H9 (cell line): Measurements from ENCODE around the gene SHANK3. TPM values are rescaled to one million over a fixed set of nuclear protein-coding genes. Genes with fewer than 3 reads are reported as not detected.

Experiments used
- DNase-seq: peaks from one replicate; pipeline ENCODE4 v3.0.0-alpha.2; 2017
- H2AFZ ChIP-seq: one replicate; pipeline ENCODE4 v1.6.1; 2013; ENCODE audit warnings: mild to moderate bottlenecking, low read length, control low read depth, moderate library complexity
- H2AK5ac ChIP-seq: 2 replicates; pipeline ENCODE4 v1.6.1; 2013; ENCODE audit warnings: low read length, control low read depth, mixed read lengths; ENCODE audit not compliant: insufficient read length
- H2BK120ac ChIP-seq: one replicate; pipeline ENCODE4 v1.6.1; 2013; ENCODE audit warnings: low read depth, mild to moderate bottlenecking, low read length, control low read depth, inconsistent platforms; ENCODE audit not compliant: poor library complexity, severe bottlenecking
- H2BK12ac ChIP-seq: 2 replicates; pipeline ENCODE4 v1.6.1; 2013; ENCODE audit warnings: low read length, control low read depth, mixed read lengths, low read depth; ENCODE audit not compliant: insufficient read length
- H2BK15ac ChIP-seq: 2 replicates; pipeline ENCODE4 v1.6.1; 2013; ENCODE audit warnings: low read depth, low read length, control low read depth
- H2BK20ac ChIP-seq: one replicate; pipeline ENCODE4 v1.6.1; 2013; ENCODE audit warnings: low read depth, mild to moderate bottlenecking, low read length, control low read depth, inconsistent platforms; ENCODE audit not compliant: poor library complexity, severe bottlenecking
- H2BK5ac ChIP-seq: 2 replicates; pipeline ENCODE4 v1.6.1; 2013; ENCODE audit warnings: low read length, control low read depth, mixed read lengths; ENCODE audit not compliant: insufficient read length
- H3K14ac ChIP-seq: 2 replicates; pipeline ENCODE4 v1.6.1; 2013; ENCODE audit warnings: low read length, control low read depth; ENCODE audit not compliant: insufficient read depth
- H3K18ac ChIP-seq: 2 replicates; pipeline ENCODE4 v1.6.1; 2013; ENCODE audit warnings: low read depth, mild to moderate bottlenecking, mixed read lengths, low read length, control low read depth; ENCODE audit not compliant: insufficient read length
- H3K23ac ChIP-seq: 2 replicates; pipeline ENCODE4 v1.6.1; 2013; ENCODE audit warnings: low read length, control low read depth, mixed read lengths, low read depth; ENCODE audit not compliant: insufficient read length
- H3K23me2 ChIP-seq: 2 replicates; pipeline ENCODE4 v1.6.1; 2013; ENCODE audit warnings: low read depth, mild to moderate bottlenecking, mixed read lengths, low read length, control low read depth; ENCODE audit not compliant: insufficient read length, poor library complexity, severe bottlenecking
- H3K27ac ChIP-seq: 2 replicates; pipeline ENCODE4 v1.5.1; 2013; ENCODE audit warnings: low read length, control low read depth, mixed read lengths, low read depth; ENCODE audit not compliant: insufficient read length
- H3K27me3 ChIP-seq: 2 replicates; pipeline ENCODE4 v1.6.1; 2013; ENCODE audit warnings: low read length, control low read depth, inconsistent platforms; ENCODE audit not compliant: insufficient read depth
- H3K4ac ChIP-seq: 2 replicates; pipeline ENCODE4 v1.6.1; 2013; ENCODE audit warnings: low read depth, mild to moderate bottlenecking, control low read depth, inconsistent platforms, low read length, moderate library complexity
- H3K4me1 ChIP-seq: 2 replicates; pipeline ENCODE4 v1.6.1; 2013; ENCODE audit warnings: low read length, control low read depth, inconsistent platforms; ENCODE audit not compliant: insufficient read depth
- H3K4me2 ChIP-seq: 2 replicates; pipeline ENCODE4 v1.6.1; 2013; ENCODE audit warnings: low read length, control low read depth, mixed read lengths; ENCODE audit not compliant: insufficient read length, insufficient read depth
- H3K56ac ChIP-seq: 2 replicates; pipeline ENCODE4 v1.6.1; 2013; ENCODE audit warnings: low read depth, mild to moderate bottlenecking, mixed read lengths, low read length, control low read depth; ENCODE audit not compliant: insufficient read length
- H3K79me1 ChIP-seq: 2 replicates; pipeline ENCODE4 v1.6.1; 2013; ENCODE audit warnings: low read depth, mild to moderate bottlenecking, moderate library complexity, low read length, control low read depth, inconsistent platforms; ENCODE audit not compliant: insufficient read depth, poor library complexity, severe bottlenecking
- H3K79me2 ChIP-seq: 2 replicates; pipeline ENCODE4 v1.6.1; 2013; ENCODE audit warnings: low read length, control low read depth, inconsistent platforms; ENCODE audit not compliant: insufficient read depth
- H3K9ac ChIP-seq: 2 replicates; pipeline ENCODE4 v1.6.1; 2013; ENCODE audit warnings: low read length, control low read depth, mixed read lengths; ENCODE audit not compliant: insufficient read length; ENCODE audit errors: extremely low read depth
- H3K9me3 ChIP-seq: one replicate; pipeline ENCODE4 v1.6.1; 2013; ENCODE audit warnings: low read depth, low read length, inconsistent platforms; ENCODE audit not compliant: control insufficient read depth
- H3T11ph ChIP-seq: one replicate; pipeline ENCODE4 v1.6.1; 2013; ENCODE audit warnings: mild to moderate bottlenecking, low read length, control low read depth, inconsistent platforms
- H4K20me1 ChIP-seq: one replicate; pipeline ENCODE4 v1.6.1; 2013; ENCODE audit not compliant: control insufficient read depth, insufficient read length, insufficient read depth
- H4K5ac ChIP-seq: 2 replicates; pipeline ENCODE4 v1.6.1; 2013; ENCODE audit warnings: low read depth, mild to moderate bottlenecking, mixed read lengths, low read length, control low read depth; ENCODE audit not compliant: insufficient read length
- H4K8ac ChIP-seq: replicated peaks from 2 replicates; pipeline ENCODE4 v1.6.1; 2013; ENCODE audit warnings: low read length, control low read depth, mixed read lengths, low read depth; ENCODE audit not compliant: insufficient read length
- H4K91ac ChIP-seq: 2 replicates; pipeline ENCODE4 v1.6.1; 2013; ENCODE audit warnings: low read depth, mild to moderate bottlenecking, moderate library complexity, mixed read lengths, low read length, control low read depth; ENCODE audit not compliant: insufficient read length
- H3K27ac Mint-ChIP-seq, 3 experiments: 2 replicates in 2 of 3; 3 replicates in 1 of 3; pipeline ENCODE4 v1.8.0; 2020 to 2021; ENCODE audit warnings: mixed read lengths in 3 of 3, mild to moderate bottlenecking in 1 of 3, moderate library complexity in 1 of 3
- H3K27me3 Mint-ChIP-seq: 2 replicates; pipeline ENCODE4 v1.8.0; 2021; ENCODE audit warnings: low read depth, mild to moderate bottlenecking, moderate library complexity, mixed read lengths
- H3K36me3 Mint-ChIP-seq, 3 experiments: 2 replicates in 2 of 3; 3 replicates in 1 of 3; pipeline ENCODE4 v1.8.0; 2020 to 2021; ENCODE audit warnings: low read depth in 3 of 3, mixed read lengths in 3 of 3; ENCODE audit not compliant: insufficient read depth in 1 of 3
- H3K4me1 Mint-ChIP-seq, 2 experiments: 2 replicates each; pipeline ENCODE4 v1.8.0; 2020; ENCODE audit warnings: mixed read lengths in 2 of 2
- H3K4me3 Mint-ChIP-seq, 2 experiments: 2 replicates in 1 of 2; 3 replicates in 1 of 2; pipeline ENCODE4 v1.8.0; 2020 to 2021; ENCODE audit warnings: mild to moderate bottlenecking in 2 of 2, mixed read lengths in 2 of 2, moderate library complexity in 1 of 2
- H3K9me3 Mint-ChIP-seq, 2 experiments: 2 replicates in 1 of 2; 3 replicates in 1 of 2; pipeline ENCODE4 v1.8.0; 2020; ENCODE audit warnings: mild to moderate bottlenecking in 2 of 2, mixed read lengths in 2 of 2, moderate library complexity in 1 of 2
- WGBS: extraction: QIAGEN DNeasy Blood & Tissue Kit; methylation state at CpG from one replicate; pipeline ENCODE4 v1.1.7; 2013; ENCODE audit warnings: missing lambda C conversion rate, low lambda C conversion rate, mixed read lengths; ENCODE audit not compliant: insufficient read length; ENCODE audit errors: extremely low coverage; 5-methylcytosine and 5-hydroxymethylcytosine counted together
- total RNA-seq: library from RNA; stranded (reverse); gene quantifications from 2 replicates; pipeline ENCODE4 v1.2.1, GENCODE V29; 2021
- TF ChIP-seq, protein P1 (sequence below): fragments of 200-600 bp; sonication (generic); conservative IDR thresholded peaks from 3 replicates; pipeline ENCODE4 v1.8.0; 2021; ENCODE audit warnings: antibody characterized with exemption, mild to moderate bottlenecking

Gene SHANK3
- total RNA-seq, 1 experiment from 2014 or later: 8.7 TPM

- Histone ChIP-seq H3K23ac (no peak overlapping the region), H2BK120ac (no peak overlapping the region), H3K4ac (no peak overlapping the region), H3K27me3 (no peaks in the 10 kb centered on the region; the same call in 1 of the 2 replicates), H2BK5ac (no peak overlapping the region), H3K9me3 (no peaks in the 10 kb centered on the region), H4K8ac (no peak overlapping the region), H3K79me1 (no peaks in the 10 kb centered on the region), H2AK5ac (no peak overlapping the region), H3K23me2 (no peaks in the 10 kb centered on the region), H3K56ac (no peak overlapping the region), H3K4me1 (no peaks in the 10 kb centered on the region), H3K79me2 (no peaks in the 10 kb centered on the region), H3K18ac (no peak overlapping the region), H2BK15ac (no peak overlapping the region), H4K91ac (no peak overlapping the region), H2BK20ac (no peak overlapping the region), H4K5ac (no peak overlapping the region), H3K14ac (no peak overlapping the region), H4K20me1 (no peaks in the 10 kb centered on the region), H2AFZ (no peak overlapping the region), H3K27ac (no peak overlapping the region), H2BK12ac (no peak overlapping the region), H3K9ac (no peak overlapping the region), H3K4me2 (no peak overlapping the region), H3T11ph (no peak overlapping the region)
- no peak for DNase-seq
- Mint-ChIP-seq H3K9me3 (peaks cover 0 to 3% of the 10 kb centered on the region in 2 experiments; a peak in 3 of 5 replicates), H3K27me3 (peaks cover 65% of the 10 kb centered on the region), H3K36me3 (no peaks in the 10 kb centered on the region), H3K4me1 (peaks cover 0 to 4% of the 10 kb centered on the region in 2 experiments; a peak in 2 of 4 replicates), H3K27ac (no peak overlapping the region), H3K4me3 (no peak overlapping the region)
- no CpG with 5 or more reads among the region's 2 CpGs for WGBS
- TF ChIP-seq, protein P1, sequence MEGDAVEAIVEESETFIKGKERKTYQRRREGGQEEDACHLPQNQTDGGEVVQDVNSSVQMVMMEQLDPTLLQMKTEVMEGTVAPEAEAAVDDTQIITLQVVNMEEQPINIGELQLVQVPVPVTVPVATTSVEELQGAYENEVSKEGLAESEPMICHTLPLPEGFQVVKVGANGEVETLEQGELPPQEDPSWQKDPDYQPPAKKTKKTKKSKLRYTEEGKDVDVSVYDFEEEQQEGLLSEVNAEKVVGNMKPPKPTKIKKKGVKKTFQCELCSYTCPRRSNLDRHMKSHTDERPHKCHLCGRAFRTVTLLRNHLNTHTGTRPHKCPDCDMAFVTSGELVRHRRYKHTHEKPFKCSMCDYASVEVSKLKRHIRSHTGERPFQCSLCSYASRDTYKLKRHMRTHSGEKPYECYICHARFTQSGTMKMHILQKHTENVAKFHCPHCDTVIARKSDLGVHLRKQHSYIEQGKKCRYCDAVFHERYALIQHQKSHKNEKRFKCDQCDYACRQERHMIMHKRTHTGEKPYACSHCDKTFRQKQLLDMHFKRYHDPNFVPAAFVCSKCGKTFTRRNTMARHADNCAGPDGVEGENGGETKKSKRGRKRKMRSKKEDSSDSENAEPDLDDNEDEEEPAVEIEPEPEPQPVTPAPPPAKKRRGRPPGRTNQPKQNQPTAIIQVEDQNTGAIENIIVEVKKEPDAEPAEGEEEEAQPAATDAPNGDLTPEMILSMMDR: no peak
Observed at GRCh38 chr22:50665738-50666137, 6.9 kb upstream of the SHANK3 start.
